ENCODE data around the gene BLZF1.

Gene BLZF1, protein sequence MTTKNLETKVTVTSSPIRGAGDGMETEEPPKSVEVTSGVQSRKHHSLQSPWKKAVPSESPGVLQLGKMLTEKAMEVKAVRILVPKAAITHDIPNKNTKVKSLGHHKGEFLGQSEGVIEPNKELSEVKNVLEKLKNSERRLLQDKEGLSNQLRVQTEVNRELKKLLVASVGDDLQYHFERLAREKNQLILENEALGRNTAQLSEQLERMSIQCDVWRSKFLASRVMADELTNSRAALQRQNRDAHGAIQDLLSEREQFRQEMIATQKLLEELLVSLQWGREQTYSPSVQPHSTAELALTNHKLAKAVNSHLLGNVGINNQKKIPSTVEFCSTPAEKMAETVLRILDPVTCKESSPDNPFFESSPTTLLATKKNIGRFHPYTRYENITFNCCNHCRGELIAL

DNA sequence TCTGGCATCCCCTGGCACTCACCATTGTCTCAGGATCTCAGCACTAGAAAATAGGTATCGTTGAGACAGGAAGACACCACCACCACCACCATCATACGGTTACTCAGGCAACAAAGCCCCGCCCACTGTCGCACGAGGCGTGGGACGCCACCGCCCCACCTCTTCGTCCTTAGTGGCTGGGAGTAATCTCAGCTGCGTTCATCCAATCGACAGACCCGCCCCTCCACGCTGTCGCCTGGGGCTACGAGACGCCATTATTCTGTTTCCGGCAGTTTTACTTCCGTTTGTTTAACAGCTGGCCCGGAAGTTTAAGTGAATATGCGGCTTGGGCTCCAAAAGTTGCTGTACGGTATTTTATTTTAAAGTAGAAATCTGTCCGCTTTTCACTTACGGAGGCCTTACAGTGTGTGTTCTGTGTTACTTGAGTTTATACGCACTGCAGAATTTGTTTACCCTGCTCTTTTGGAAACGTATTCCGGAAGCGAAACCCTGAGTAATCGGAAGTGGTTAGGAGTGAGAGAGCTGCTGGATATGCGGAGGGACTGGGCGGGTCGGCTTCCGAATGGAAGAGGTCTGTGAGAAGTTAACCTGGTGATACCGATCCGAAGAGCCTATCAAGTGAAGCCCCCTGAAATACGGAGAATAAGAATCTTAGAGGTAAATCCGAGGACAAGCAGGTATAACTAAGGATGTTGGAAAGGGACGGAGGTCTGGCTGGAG lies at the start of gene BLZF1, which contains the start of gene NME7:
Gene BLZF1, plus strand, starts transcription at position 510 of the 720 bp plus-strand sequence. CDS start 1,328 bp downstream, outside the sequence.
Gene NME7, minus strand, starts transcription at position 112 of the 720 bp plus-strand sequence. Its CDS starts 87 bp downstream, at position 25.
- peak; percentile 97 to 98 for DNase-seq (ENCODE audit: low read depth in 2 of 2)
- H3K4me3 ChIP-seq (replicated peaks in 1 of 2; ENCODE audit: low read depth in 2 of 2, low read length in 2 of 2) = peak within 1 kb of the TSS; percentile 77 to 82
- TF ChIP-seq, protein P1, sequence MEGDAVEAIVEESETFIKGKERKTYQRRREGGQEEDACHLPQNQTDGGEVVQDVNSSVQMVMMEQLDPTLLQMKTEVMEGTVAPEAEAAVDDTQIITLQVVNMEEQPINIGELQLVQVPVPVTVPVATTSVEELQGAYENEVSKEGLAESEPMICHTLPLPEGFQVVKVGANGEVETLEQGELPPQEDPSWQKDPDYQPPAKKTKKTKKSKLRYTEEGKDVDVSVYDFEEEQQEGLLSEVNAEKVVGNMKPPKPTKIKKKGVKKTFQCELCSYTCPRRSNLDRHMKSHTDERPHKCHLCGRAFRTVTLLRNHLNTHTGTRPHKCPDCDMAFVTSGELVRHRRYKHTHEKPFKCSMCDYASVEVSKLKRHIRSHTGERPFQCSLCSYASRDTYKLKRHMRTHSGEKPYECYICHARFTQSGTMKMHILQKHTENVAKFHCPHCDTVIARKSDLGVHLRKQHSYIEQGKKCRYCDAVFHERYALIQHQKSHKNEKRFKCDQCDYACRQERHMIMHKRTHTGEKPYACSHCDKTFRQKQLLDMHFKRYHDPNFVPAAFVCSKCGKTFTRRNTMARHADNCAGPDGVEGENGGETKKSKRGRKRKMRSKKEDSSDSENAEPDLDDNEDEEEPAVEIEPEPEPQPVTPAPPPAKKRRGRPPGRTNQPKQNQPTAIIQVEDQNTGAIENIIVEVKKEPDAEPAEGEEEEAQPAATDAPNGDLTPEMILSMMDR (IDR thresholded peaks at IDR 0.05; ENCODE audit: low read depth, low read length) = no peak

DNA sequence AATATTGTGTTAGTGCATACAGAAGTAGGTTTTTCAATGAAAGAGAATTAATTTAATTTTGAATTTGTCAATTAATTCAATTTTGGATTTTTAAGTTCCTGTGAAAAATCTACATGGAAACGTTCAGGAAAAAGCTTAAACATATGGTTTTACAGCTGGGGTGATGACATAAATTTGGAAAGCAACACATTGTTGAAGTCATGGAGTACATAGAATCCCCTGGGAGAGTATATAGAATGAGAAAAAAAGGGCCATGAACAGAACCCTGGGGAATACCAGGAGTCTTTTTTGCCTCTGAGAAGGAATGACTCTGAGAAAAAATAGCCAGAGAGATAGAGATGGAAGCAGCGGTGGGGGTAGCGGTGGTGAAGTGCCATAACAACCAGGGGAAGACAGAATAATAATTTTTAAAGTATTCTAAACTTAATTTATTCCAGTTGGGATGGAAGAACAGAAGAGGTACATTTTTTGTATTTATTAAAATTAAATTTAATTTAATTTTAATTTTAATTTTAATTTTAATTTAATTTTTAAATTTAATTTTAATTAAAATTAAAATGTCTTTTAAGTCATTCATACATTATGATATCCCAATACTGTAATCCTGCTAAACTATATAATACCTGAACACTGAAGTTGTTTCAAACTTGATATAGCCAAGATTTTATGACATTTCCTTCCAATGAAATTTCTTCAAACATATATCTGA lies 49.3 kb upstream of the BLZF1 start:
- peak; percentile 29 to 30 for DNase-seq (ENCODE audit: low read depth in 2 of 2)
- TF ChIP-seq, protein P1 (IDR thresholded peaks at IDR 0.05; ENCODE audit: low read depth, low read length) = no peak
- no peak overlapping the region for H3K4me3 ChIP-seq (replicated peaks in 1 of 2; ENCODE audit: low read depth in 2 of 2, low read length in 2 of 2)

DNA sequence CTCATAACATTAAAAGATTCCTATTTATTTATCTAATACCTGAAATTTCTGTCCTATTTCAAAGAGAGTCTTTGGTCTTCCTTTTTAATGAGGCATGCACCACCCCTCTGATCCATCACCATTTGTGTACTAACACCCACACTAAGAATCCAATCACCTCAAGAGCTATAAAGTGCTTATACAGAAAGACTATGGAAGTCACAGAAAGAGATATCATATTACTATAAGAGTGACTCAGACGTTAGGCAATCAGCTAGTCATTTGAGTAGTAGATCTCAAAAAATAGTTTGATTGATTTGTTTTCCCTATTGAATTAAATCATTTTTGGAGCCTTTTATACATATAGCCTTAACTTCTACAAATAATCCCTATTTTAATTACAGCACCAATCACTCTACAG lies 46.5 kb upstream of the BLZF1 start:
- TF ChIP-seq, protein P1 (IDR thresholded peaks at IDR 0.05; ENCODE audit: low read depth, low read length) = no peak
- DNase-seq (ENCODE audit: low read depth in 2 of 2) = peak; percentile 39 to 65
- no peak overlapping the region for H3K4me3 ChIP-seq (replicated peaks in 1 of 2; ENCODE audit: low read depth in 2 of 2, low read length in 2 of 2)

DNA sequence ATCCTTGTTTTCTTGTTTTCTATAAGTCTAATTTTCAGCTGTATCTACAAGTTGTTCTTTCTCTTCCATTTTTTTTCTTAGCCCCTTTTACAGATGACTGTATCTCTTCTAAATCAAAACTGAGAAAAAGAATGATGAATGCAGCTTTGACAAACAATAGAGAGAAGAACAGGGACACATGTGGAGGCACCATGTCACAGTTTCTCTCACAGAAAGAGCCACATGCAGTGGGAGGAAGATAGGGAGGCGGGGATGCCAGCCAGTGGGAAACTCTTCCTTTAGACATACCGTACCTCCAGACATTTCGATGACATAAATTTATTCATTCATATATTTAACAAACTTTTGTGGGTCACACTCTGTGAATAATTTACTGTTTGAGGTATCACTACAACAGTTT lies 45.9 kb upstream of the BLZF1 start:
- TF ChIP-seq, protein P1 (IDR thresholded peaks at IDR 0.05; ENCODE audit: low read depth, low read length) = no peak
- no peak for DNase-seq (ENCODE audit: low read depth in 2 of 2)
- no peak overlapping the region for H3K4me3 ChIP-seq (replicated peaks in 1 of 2; ENCODE audit: low read depth in 2 of 2, low read length in 2 of 2)

DNA sequence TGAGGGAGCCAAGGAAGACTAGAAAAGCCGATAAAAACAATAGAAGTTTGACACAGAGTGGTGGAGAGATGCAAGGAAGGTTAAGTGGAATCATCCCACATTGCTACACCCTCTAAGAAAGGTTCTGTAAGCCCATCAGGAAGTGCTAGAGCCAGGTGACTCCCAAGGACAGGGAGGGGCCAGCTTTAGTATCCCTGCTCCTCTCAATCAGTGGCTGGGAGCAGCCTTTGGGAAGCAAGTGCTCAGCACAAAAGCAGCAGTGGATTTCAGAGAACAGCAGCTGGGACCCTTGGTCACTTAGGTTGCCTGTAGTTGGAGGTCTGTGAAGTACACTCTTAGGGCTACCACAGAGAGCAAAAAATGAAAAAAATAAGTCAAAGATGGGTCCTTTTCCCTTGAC lies 42.9 kb upstream of the BLZF1 start:
- DNase-seq (ENCODE audit: low read depth in 2 of 2) = no peak
- no peak overlapping the region for H3K4me3 ChIP-seq (replicated peaks in 1 of 2; ENCODE audit: low read depth in 2 of 2, low read length in 2 of 2)
- TF ChIP-seq, protein P1 (IDR thresholded peaks at IDR 0.05; ENCODE audit: low read depth, low read length) = no peak

DNA sequence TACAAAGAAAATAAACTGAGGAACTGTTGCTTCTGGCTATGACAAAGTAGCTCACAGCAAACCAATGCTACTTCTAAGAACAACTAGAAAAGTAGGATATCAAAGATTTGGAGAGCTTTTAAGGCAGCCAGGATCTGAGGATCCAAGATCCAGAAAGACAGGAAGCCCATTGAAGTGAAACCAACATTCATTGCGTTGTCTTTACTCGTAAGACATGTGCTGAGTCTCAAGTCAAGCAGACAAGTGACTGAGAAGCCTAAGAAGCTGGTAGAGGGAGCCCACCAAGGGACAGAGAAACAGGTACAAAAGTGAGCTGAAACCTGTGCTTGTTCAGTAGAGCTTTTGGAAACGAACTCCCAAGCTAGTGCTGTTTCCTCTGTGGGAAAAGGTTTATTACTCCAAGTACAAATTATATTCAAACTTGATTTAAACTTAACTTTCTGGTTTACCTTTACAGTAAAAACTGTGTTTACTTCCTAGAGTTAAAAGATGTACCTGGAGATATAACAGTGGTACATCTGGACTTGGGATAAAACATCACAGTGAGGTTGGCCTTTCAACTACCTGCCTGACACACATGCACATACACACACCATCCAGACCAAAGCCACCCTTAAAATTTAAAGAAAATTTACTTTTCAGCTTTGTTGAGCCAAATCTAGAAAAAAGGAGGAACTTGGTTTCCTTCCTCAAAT lies 41.6 kb upstream of the BLZF1 start:
- H3K4me3 ChIP-seq (replicated peaks in 1 of 2; ENCODE audit: low read depth in 2 of 2, low read length in 2 of 2) = no peak overlapping the region
- DNase-seq (ENCODE audit: low read depth in 2 of 2) = no peak
- TF ChIP-seq, protein P1 (IDR thresholded peaks at IDR 0.05; ENCODE audit: low read depth, low read length) = no peak
